WTC11 (cell line): ENCODE data around the gene SH3BGRL3.

ENCODE experiments used
- AR ChIP-seq: fragments of 250-450 bp; sonication (Bioruptor Pico); IDR thresholded peaks from 2 replicates; pipeline ENCODE4 v1.9.0; 2021; ENCODE audit warnings: mild to moderate bottlenecking
- CBFB ChIP-seq: sonication (generic); formaldehyde crosslinking; IDR thresholded peaks from 2 replicates; pipeline ENCODE4 v1.8.1; 2022; ENCODE audit warnings: mild to moderate bottlenecking, low read depth, missing genetic modification reagents
- CREB1 ChIP-seq: sonication (generic); formaldehyde crosslinking; IDR thresholded peaks from 2 replicates; pipeline ENCODE4 v1.8.0; 2023; ENCODE audit warnings: mild to moderate bottlenecking, missing genetic modification reagents
- CTCF ChIP-seq: fragments of 200-600 bp; IDR thresholded peaks from 2 replicates; pipeline ENCODE4 v1.8.0; 2022; ENCODE audit warnings: antibody characterized with exemption
- E2F4 ChIP-seq: sonication (generic); formaldehyde crosslinking; IDR thresholded peaks from 2 replicates; pipeline ENCODE4 v1.8.1; 2022; ENCODE audit warnings: low read depth, mild to moderate bottlenecking, moderate library complexity, missing genetic modification reagents, borderline replicate concordance
- EMX1 ChIP-seq: fragments of 250-450 bp; sonication (Bioruptor Pico); IDR thresholded peaks from 2 replicates; pipeline ENCODE4 v1.8.0; 2021; ENCODE audit warnings: mild to moderate bottlenecking
- MAX ChIP-seq: sonication (generic); formaldehyde crosslinking; IDR thresholded peaks from 2 replicates; pipeline ENCODE4 v1.8.0; 2022; ENCODE audit warnings: mild to moderate bottlenecking, missing genetic modification reagents
- MXD4 ChIP-seq: fragments of 250-450 bp; sonication (Bioruptor Pico); IDR thresholded peaks from 2 replicates; pipeline ENCODE4 v1.8.0; 2021; ENCODE audit warnings: mild to moderate bottlenecking, moderate library complexity, borderline replicate concordance
- PREB ChIP-seq: sonication (generic); formaldehyde crosslinking; IDR thresholded peaks from 2 replicates; pipeline ENCODE4 v1.8.1; 2022; ENCODE audit warnings: mild to moderate bottlenecking, missing genetic modification reagents, moderate library complexity, borderline replicate concordance
- RELA ChIP-seq: sonication (generic); formaldehyde crosslinking; IDR thresholded peaks from 2 replicates; pipeline ENCODE4 v1.8.1; 2022; ENCODE audit warnings: missing genetic modification reagents, mild to moderate bottlenecking, borderline replicate concordance
- ZNF121 ChIP-seq: sonication (generic); formaldehyde crosslinking; IDR thresholded peaks from 2 replicates; pipeline ENCODE4 v1.8.0; 2023; ENCODE audit warnings: missing genetic modification reagents

GRCh38 chr1:26282401-26282918 is 2.6 kb downstream of the SH3BGRL3 start:
- TF ChIP-seq CBFB (CRISPR knock-in tag): no peak
- no peak for TF ChIP-seq CTCF
- no peak for TF ChIP-seq ZNF121
- no peak for TF ChIP-seq EMX1 (CRISPR knock-in tag)
- TF ChIP-seq PREB (CRISPR knock-in tag): no peak
- no peak for TF ChIP-seq E2F4 (CRISPR knock-in tag)
- TF ChIP-seq AR (CRISPR knock-in tag): no peak
- no peak for TF ChIP-seq RELA (CRISPR knock-in tag)
- no peak for TF ChIP-seq MAX
- no peak for TF ChIP-seq CREB1 (CRISPR knock-in tag)
- no peak for TF ChIP-seq MXD4 (CRISPR knock-in tag)
